HG02798 (cell line): ENCODE data around the gene DDX1.
"Not testable (repeated sequence)": the region's sequence is repeated elsewhere in the genome, so short reads cannot be mapped to it uniquely, and the experiment has no call there.

ENCODE experiments used
- ATAC-seq: cut with Tn5 transposase; IDR thresholded peaks from one replicate; pipeline ENCODE4 v1.9.1; 2021; ENCODE audit warnings: mild to moderate bottlenecking; ENCODE audit not compliant: unreplicated experiment, poor library complexity

DDX1 gene

DNA sequence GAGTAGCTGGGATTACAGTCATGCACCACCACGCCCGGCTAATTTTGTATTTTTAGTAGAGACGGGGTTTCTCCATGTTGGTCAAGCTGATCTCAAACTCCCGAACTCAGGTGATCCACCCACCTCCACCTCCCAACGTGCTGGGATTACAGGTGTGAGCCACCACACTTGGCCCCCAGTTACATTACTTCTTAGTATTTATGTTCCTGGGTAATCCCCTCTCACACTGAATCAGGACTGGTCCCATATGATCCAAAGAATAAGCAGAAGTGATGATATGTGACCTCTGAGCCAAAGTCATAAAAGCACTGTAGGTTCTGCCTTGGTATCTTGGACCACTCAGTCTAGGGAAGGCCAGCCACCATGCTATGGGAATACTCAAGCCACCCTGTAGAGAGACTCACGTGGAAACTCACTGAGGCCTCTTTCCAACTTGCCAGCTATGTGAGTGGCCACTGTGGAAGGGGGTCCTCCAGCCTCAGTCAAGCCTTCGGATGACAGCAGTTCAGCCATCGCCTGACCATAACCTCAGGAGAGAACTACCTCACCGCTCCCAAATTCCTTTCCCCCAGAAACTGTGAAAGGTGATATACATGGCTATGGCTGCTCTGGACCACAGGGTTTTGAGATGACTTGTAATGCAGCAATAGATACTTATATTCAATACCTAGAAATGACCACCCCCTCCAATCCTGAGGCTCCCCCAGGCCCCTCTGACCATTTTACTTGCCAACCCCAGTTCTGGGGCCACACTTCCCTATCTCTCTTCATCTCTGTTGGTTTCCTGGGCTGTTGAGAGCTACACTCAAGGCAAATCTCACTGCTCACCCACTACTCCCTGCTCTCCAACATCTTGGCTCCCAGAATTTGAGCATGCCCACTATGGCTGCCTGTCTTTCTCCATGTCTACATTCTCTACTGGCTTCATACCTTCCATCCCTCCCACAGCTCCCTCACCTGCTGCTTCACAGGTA is 80.5 kb downstream of the DDX1 start:
- no peak for ATAC-seq

DNA sequence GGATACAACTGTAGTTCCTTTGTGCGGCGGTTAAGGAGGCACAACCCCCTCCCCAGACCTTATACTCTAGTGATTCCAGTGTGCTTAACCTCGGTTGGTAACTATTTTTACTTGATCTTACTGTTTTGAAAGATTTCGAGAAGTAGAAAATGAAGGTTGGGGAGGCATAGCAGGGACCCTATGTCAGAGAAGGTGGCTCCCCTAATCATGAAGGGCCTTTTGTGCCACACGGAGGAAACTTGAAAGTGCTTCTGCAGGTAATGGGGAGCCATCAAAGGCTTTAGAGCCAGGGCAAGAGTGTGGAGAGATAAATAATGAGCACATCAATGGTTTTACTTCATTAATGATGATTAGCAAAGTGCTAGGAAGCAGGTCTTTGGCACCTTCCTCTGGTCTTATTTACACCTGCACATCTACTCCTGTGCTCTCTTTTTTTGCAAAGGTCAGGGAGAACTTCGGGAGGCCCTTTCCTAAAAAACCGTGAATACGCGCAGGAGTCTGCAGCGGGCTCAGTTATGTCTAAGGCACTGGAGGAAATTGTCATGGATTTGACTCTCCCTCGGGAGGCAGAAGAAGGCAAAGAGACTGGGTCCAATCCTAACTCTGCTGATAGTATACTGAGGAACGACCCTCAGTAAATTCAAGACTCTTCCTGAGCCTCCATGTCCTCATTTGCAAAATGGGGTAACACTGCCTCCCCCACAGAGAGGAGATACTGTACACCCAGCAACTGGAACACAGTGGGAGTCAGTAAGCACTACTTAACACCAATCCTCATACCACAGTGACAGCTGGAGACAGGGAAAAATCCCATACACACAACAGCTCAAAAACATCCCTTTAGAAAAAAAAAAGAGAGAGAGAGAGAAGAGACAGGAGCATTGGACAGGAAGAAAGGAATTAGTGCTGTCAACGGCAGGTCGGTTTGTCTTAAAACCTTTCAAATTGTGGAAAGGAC is 81.6 kb downstream of the DDX1 start:
- no peak for ATAC-seq

DNA sequence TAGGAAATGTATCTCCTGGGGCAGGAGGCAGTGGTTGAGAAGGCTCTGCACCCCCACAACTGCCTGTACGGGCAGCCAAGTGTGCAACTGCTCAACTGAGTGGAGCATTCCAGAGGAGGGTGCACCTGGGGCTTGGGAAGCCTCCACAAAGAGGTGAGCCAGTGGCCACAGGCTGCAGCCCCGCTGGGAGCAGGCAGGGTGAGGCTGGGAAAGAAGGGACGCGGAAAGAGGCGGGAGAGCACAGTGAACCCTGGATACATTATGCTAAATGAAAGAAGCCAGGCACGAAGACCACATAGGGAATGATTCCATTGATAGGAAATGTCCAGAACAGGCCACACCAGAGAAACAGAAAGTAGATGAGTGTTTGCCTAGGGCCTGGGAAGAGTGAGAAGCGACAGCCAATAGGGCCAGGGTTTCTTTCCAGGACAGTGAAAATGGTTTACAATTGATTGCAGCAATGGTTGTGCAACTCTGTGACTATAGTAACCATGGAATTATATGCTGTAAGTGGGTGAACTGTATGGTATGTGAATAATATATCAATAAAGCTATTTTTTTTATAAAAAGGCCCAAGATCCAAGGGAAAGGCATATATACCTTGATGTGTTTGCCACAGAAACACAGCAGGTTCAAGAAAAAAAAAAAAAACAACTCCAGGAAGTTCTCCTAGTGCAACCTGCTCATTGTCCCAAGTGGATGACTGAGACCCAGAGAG is 82.4 kb downstream of the DDX1 start:
- no peak for ATAC-seq

DNA sequence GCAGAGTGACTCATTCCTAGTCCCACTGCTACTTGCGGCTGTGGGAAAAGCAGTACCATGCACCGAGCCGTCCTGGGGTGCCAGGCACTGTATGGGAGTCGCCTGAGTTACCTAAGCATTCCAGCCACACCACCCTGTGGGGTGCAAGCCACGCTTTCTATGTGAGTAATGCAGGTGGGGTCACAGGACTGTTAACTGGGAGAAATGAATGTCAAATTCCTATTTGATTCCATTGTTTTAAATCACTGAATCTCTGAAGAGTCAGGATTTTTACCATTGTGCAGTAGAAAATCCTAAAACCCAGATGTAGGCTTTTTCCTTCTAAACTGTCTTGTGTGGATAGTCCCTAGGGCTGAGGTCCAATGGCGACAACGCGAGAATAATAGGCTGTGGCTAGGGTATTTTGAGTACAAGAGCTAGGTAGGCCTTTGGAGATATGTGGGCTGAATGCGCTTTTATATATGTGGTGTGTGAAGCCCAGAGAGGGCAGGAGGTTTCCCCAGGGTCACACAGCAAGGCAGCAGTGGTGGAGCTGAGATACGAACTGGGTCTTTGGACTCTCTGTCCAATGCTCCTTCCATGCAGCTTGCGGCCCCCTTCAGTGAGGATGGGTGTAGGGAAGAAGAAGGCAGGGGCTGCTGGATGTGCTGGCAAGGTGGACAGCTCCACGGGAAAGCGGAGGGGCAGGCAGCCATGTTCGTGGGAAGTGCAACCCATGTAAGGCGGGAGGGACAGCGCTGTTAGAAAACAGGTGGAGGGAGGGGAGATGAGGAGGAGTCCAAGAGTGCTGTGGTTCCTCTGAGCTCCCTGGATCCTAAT is 83.2 kb downstream of the DDX1 start:
- no peak for ATAC-seq

DNA sequence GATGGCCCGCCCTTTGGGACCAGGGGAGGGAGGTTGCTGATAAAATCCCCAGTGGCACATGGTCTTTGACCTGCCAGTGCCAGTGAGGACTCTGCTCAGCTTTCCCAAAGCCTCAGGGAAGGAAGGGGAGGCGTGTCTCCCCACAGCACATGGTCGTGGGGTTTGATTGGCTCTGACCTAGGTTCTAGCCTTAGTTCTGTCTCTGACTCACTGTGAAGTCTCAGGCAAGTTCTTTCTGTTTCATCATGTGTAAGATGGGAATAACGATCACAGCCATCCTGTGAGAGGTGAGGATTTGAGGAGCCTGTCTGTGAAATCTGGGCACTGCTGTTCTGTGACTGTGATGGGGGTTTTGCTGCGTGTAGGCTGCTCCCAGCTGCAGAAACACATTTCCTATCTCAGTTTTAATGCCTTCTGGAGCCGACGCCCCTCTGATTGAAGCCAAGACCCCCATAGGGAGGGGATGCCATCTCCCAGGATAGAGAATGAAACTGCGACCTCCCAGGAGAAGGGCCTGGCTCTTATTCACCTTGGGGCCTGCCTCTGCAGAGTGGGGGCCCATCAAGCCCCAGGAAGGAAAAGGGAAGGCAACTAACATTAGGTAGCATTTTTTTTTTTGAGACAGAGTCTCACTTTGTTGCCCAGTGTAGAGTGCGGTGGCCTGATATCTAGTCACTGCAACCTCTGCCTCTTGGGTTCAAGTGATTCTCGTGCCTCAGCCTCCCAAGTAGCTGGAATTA is 84.0 kb downstream of the DDX1 start:
- no peak for ATAC-seq

DNA sequence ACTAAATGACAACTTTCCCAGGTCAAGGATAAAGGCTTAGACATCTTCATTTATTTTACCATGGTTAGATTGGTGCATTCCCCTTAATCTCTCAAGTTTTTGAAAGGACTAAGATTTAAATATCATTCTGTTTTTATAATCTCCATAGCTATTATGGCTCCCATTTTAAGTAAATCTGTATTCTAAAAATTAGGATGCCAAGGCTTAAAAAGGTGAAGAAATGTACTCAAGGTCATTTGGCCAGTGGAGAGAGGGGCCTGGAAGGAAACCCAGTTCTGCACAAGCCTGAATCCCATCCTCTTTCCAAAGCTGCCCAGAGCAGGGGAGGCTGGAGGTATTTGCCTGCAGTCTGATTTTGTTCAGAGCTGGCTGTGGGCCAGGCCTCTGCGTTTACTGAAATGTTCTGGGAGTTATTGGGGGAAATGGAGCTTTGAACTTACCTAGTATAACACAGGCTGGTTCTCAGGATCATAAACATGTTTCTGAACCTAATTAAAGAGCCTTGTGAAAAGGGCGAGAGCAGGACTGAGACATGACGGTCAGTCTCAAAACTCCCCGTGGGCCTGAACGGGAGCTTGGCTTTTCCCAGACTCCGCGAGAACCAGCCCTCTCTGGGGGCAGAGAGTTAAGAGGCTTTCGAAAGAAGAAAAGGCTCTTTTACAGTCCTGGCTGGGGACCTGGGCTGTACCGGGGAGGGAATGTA is 85.6 kb downstream of the DDX1 start:
- ATAC-seq: no peak

DNA sequence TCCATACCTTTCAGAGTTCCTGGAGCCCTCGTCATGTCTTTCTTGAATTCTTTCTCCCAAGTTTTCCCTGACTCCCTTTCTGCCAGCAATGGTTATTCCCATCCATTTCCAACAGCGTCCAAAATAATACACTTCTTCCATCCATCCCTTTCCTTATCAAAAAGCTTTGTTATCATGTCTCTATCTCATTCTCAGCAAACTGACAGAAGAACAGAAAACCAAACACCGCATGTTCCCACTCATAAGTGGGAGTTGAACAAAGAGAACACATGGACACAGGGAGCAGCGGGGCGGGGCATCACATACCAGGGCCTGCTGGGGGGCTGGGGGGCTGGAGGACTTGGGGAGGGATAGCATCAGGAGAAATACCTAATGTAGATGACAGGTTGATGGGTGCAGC is 86.7 kb downstream of the DDX1 start:
- ATAC-seq: no peak

DNA sequence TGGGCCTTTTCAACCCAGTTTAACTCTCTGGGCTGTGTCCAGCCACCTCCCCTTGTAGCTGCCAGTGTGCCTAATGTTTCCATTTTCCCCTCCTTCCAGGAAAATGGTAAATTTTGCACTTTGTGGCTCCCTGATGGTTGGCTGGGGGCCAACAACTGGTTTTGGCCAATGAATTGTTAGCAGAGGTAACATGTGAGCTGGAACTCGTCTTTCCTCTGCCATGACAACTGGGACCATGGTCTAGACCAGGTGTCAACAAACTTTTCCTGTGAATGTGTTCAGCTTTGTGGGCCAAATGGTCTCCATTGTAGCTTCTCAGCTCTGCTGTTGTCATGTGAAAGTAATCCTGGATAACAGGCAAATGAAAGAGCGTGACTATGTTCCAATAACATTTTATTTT is 87.2 kb downstream of the DDX1 start:
- ATAC-seq: no peak

DNA sequence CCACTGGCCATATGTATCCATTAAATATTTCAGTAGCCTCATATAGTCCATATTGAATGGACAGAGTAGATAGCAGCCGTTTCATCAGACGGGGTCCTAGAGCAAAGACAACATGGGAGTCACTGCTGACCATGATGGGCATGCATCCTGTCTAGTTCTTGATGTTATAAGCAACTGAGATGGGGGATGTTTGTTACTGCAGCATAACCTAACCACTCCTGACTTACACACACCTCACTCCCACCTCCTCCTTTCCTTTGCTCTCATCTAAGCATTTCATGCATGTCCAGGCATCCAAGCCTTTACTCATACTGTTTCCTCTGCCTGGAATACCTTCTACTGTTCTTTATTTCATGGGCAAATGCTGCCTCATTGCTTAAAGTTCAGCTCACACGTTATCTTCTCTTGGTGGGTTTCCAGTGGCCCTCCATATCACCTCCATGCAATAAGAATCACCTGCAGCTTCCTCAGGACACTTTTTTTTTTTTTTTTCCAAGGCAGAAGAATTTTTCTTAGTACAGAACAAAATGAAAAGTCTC is 87.8 kb downstream of the DDX1 start:
- no peak for ATAC-seq

DNA sequence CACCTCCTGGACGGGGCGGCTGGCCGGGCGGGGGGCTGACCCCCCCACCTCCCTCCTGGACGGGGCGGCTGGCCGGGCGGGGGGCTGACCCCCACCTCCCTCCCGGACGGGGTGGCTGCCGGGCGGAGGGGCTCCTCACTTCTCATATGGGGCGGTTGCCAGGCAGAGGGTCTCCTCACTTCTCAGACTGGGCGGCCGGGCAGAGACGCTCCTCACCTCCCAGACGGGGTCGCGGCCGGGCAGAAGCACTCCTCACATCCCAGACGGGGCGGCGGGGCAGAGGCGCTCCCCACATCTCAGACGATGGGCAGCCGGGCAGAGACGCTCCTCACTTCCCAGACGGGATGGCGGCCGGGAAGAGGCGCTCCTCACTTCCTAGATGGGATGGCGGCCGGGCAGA is 88.5 kb downstream of the DDX1 start:
- not testable (repeated sequence) for ATAC-seq
